Nephron (organoid): ENCODE measurements around the gene COX4I2.

Source experiments
- H3K27ac Mint-ChIP-seq, 3 experiments: 2 replicates each; pipeline ENCODE4 v1.8.0; 2020; ENCODE audit warnings: mixed read lengths in 3 of 3, mild to moderate bottlenecking in 2 of 3, moderate library complexity in 1 of 3
- H3K27me3 Mint-ChIP-seq: 2 replicates; pipeline ENCODE4 v1.8.0; 2021; ENCODE audit warnings: low read depth, mild to moderate bottlenecking, moderate library complexity, mixed read lengths
- H3K36me3 Mint-ChIP-seq: 2 replicates; pipeline ENCODE4 v1.8.0; 2020; ENCODE audit warnings: low read depth, mixed read lengths
- H3K4me1 Mint-ChIP-seq: 2 replicates; pipeline ENCODE4 v1.8.0; 2020; ENCODE audit warnings: mixed read lengths
- H3K4me3 Mint-ChIP-seq, 3 experiments: 2 replicates each; pipeline ENCODE4 v1.8.0; 2020; ENCODE audit warnings: mild to moderate bottlenecking in 3 of 3, mixed read lengths in 3 of 3, moderate library complexity in 2 of 3
- H3K9me3 Mint-ChIP-seq: 2 replicates; pipeline ENCODE4 v1.8.0; 2020; ENCODE audit warnings: mixed read lengths
- TF ChIP-seq, protein P1 (sequence below), 3 experiments: fragments of 200-600 bp; sonication (generic); IDR thresholded peaks; one replicate each; pipeline ENCODE4 v1.5.0; 2021; ENCODE audit warnings: antibody characterized with exemption in 3 of 3; ENCODE audit not compliant: unreplicated experiment in 3 of 3

COX4I2 gene

DNA sequence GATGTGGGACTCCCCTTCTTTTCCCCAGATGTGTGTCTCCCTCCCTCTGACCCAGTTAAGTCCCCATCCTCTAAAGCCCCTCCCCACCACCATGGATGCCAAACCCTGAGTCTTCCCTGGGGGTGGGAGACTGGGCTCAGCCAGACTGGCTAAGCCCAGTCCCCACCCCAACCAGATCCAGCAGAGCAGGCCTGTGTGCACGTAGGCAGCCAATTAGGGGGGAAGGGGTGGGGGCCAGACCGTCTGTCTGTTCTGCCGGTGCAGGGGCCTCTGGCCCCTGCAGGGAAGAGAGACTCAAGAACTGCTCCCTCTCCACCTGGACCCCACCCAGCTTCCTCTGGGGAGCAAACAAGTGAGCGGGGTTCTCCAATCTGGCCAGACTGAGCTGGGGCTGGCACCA lies 605 bp downstream of the COX4I2 start:
- no peak overlapping the region for H3K4me3 Mint-ChIP-seq
- H3K9me3 Mint-ChIP-seq = no peaks in the 10 kb centered on the region
- TF ChIP-seq, protein P1, sequence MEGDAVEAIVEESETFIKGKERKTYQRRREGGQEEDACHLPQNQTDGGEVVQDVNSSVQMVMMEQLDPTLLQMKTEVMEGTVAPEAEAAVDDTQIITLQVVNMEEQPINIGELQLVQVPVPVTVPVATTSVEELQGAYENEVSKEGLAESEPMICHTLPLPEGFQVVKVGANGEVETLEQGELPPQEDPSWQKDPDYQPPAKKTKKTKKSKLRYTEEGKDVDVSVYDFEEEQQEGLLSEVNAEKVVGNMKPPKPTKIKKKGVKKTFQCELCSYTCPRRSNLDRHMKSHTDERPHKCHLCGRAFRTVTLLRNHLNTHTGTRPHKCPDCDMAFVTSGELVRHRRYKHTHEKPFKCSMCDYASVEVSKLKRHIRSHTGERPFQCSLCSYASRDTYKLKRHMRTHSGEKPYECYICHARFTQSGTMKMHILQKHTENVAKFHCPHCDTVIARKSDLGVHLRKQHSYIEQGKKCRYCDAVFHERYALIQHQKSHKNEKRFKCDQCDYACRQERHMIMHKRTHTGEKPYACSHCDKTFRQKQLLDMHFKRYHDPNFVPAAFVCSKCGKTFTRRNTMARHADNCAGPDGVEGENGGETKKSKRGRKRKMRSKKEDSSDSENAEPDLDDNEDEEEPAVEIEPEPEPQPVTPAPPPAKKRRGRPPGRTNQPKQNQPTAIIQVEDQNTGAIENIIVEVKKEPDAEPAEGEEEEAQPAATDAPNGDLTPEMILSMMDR (IDR thresholded peaks at IDR 0.05; ENCODE audit: unreplicated experiment in 3 of 3) = no peak
- no peaks in the 10 kb centered on the region for H3K36me3 Mint-ChIP-seq
- H3K27me3 Mint-ChIP-seq = peaks cover 4% of the 10 kb centered on the region
- no peak overlapping the region for H3K27ac Mint-ChIP-seq
- H3K4me1 Mint-ChIP-seq = no peaks in the 10 kb centered on the region

DNA sequence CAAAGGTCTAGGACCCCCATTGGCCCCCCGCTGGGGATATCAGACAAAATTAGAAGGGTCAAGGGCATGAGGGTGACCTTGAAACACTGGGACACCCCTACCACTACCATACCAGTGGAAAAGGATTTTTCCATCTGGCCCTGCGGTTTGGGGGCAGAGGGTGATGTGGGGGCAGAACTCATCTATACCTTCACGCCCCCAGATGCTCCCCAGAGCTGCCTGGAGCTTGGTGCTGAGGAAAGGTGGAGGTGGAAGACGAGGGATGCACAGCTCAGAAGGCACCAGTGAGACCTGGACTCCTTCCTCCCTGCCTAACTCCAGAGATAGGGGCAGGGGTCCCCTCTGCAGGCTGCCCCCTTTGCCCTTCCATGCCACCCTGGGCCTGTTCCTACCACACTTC lies 1.1 kb downstream of the COX4I2 start:
- Mint-ChIP-seq H3K4me3 (no peak overlapping the region), H3K27ac (no peak overlapping the region), H3K4me1 (no peaks in the 10 kb centered on the region), H3K36me3 (no peaks in the 10 kb centered on the region), H3K9me3 (no peaks in the 10 kb centered on the region), H3K27me3 (peaks cover 4% of the 10 kb centered on the region)
- TF ChIP-seq, protein P1 (IDR thresholded peaks at IDR 0.05; ENCODE audit: unreplicated experiment in 3 of 3) = no peak

DNA sequence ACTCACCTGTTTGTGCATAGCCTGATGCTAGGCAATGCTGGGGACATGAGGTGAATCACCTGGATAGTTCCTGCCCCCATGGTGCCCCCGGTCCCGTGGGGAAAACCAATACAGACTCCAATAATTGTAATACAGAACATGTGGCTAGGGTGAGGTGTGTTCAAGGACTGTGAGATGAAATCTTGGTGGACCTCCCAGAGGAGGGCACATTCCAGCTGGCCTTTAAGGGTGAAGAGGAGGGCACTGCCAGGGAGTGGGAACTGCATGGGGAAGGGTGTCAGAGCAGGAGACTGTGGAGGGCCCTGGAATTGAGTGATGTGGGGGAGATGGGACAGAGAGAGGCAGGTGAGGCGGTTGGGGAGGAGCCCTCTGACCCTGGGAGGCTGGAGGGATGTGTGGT lies 2.5 kb downstream of the COX4I2 start:
- Mint-ChIP-seq H3K9me3 (no peaks in the 10 kb centered on the region), H3K4me3 (no peak overlapping the region), H3K36me3 (no peaks in the 10 kb centered on the region), H3K27me3 (peaks cover 4% of the 10 kb centered on the region), H3K4me1 (no peaks in the 10 kb centered on the region), H3K27ac (no peak overlapping the region)
- TF ChIP-seq, protein P1 (IDR thresholded peaks at IDR 0.05; ENCODE audit: unreplicated experiment in 3 of 3) = no peak

- Mint-ChIP-seq H3K4me3 (no peak overlapping the region), H3K27me3 (peaks cover 4% of the 10 kb centered on the region), H3K4me1 (no peaks in the 10 kb centered on the region), H3K27ac (no peak overlapping the region), H3K36me3 (no peaks in the 10 kb centered on the region), H3K9me3 (no peaks in the 10 kb centered on the region)
- TF ChIP-seq, protein P1 (IDR thresholded peaks at IDR 0.05; ENCODE audit: unreplicated experiment in 3 of 3) = no peak
Observed at GRCh38 chr20:31641391-31641790, 3.7 kb downstream of the COX4I2 start.

GRCh38 chr20:31642837-31643236 lies 5.1 kb downstream of the COX4I2 start:
- Mint-ChIP-seq H3K36me3 (no peaks in the 10 kb centered on the region), H3K27ac (no peak overlapping the region), H3K27me3 (peaks cover 4% of the 10 kb centered on the region), H3K4me1 (no peaks in the 10 kb centered on the region), H3K9me3 (no peaks in the 10 kb centered on the region), H3K4me3 (no peak overlapping the region)
- TF ChIP-seq, protein P1 (IDR thresholded peaks at IDR 0.05; ENCODE audit: unreplicated experiment in 3 of 3) = no peak

- TF ChIP-seq, protein P1 (IDR thresholded peaks at IDR 0.05; ENCODE audit: unreplicated experiment in 3 of 3) = no peak
- no peaks in the 10 kb centered on the region for H3K9me3 Mint-ChIP-seq
Observed at GRCh38 chr20:31643522-31643921, 5.8 kb downstream of the COX4I2 start.

More at GRCh38 chr20:31643522-31643921, 5.8 kb downstream of the COX4I2 start:
- Mint-ChIP-seq H3K27ac (no peak overlapping the region), H3K27me3 (peaks cover 4% of the 10 kb centered on the region), H3K4me3 (no peak overlapping the region), H3K4me1 (no peaks in the 10 kb centered on the region), H3K36me3 (no peaks in the 10 kb centered on the region)
